Activated T-helper 9 cell treated with anti-CD3 and anti-CD28 coated beads, Interleukin-2, amount 50 U/mL, for 16 hours (primary cell): ENCODE data around the gene OR6Q1.
"Not testable (repeated sequence)": the region's sequence is repeated elsewhere in the genome, so short reads cannot be mapped to it uniquely, and the experiment has no call there.

ENCODE experiments used
- DNase-seq: peaks from one replicate; pipeline ENCODE4 v3.0.0-alpha.2; 2020; ENCODE audit warnings: low read depth

Gene OR6Q1, protein sequence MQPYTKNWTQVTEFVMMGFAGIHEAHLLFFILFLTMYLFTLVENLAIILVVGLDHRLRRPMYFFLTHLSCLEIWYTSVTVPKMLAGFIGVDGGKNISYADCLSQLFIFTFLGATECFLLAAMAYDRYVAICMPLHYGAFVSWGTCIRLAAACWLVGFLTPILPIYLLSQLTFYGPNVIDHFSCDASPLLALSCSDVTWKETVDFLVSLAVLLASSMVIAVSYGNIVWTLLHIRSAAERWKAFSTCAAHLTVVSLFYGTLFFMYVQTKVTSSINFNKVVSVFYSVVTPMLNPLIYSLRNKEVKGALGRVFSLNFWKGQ

DNA sequence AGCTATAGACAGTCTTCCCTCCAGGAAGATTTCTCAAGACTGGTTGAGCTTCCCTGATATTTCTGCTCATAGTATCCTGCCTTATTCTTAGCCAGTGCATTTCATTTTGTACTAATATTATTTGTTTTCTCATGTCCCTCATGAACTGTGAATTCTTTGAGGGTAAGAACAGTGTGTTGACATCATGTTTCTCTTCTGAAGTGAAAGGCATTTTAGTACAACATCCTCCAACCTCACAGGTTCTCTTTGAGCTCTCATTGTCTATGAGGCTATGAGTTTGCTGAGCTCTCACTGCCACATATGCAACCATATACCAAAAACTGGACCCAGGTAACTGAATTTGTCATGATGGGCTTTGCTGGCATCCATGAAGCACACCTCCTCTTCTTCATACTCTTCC, at the start of gene OR6Q1:
TSS of gene OR6Q1 (plus strand) at position 301 of the 400 bp plus-strand sequence. CDS start at position 301, 0 bp downstream.
- no peak for DNase-seq

DNA sequence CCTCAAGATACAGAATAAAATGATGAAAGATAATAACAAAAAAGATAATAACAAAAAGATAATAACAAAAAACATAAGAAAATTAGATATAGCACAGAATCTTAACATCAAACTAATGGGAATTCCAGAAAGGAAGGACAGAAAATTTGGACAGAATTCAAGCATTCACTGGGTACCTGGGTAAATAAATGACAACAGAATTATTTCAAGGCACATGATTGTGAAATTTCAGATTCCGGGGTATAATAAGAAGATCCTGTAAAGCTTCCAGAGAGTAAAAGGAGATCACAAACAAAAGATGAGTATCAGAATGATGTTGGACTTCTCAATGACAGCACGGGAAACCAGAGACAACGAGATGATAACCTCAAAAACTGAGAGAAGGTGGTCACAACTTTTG, 49.2 kb upstream of the OR6Q1 start:
- DNase-seq: no peak

DNA sequence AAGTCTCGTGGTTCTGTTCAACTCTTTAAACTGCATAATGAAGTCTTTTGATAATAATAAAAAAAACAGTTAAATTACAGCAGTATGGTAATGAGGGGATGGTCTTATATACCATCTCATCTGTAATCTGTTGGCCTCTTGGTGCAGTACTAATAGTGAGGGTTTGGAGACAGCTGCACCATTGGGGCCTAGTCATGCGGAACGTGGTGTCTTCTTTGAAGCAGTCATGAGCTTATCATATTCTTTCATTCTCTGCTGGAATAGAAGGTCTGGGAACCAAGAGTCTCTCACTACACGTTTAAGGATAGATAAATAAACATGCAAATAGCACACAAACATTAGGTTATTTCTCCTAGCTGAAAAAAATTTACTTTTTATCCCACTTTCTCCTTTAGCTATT, 48.0 kb upstream of the OR6Q1 start:
- DNase-seq: no peak

DNA sequence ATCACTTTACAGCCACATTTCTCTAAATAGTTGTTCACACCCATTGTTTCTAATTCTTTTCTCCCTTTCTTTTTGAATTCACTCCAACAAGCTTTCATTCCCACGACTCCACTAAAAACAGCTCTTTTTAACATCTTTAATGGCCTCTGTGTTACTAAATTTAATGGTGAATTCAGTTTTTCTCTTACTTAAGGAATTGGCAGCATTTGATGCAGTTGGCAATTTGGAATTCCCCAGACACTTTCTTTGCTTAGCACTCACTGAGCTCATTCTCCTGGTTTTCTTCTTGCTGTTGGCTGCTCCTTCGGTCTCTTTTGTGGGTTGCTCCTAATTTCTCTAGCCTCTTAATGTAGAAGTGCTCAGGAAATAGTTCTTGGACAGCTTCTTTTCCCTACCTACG, 47.6 kb upstream of the OR6Q1 start:
- no peak for DNase-seq

DNA sequence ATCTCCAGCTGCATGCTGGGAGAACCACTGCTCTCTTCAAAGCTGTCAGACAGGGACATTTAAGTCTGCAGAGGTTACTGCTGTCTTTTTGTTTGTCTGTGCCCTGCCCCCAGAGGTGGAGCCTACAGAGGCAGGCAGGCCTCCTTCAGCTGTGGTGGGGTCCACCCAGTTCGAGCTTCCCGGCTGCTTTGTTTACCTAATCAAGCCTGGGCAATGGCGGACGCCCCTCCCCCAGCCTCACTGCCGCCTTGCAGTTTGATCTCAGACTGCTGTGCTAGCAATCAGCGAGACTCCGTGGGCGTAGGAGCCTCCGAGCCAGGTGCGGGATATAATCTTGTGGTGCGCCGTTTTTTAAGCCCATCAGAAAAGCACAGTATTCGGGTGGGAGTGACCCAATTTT, 31.2 kb upstream of the OR6Q1 start:
- not testable (repeated sequence) for DNase-seq

DNA sequence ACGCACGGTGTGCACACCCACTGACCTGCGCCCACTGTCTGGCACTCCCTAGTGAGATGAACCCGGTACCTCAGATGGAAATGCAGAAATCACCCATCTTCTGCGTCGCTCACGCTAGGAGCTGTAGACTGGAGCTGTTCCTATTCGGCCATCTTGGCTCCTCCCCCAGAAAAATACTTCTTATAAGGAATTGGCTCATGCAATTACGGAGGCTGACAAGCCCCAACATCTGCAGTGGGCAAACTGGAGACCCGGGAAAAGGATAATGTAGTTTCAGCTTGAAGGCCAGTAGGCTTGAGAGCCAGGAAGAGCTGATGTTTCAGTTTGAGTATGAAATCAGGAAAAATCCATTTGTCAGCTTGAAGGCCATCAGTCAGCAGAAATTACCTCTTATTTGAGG, 30.7 kb upstream of the OR6Q1 start:
- not testable (repeated sequence) for DNase-seq

DNA sequence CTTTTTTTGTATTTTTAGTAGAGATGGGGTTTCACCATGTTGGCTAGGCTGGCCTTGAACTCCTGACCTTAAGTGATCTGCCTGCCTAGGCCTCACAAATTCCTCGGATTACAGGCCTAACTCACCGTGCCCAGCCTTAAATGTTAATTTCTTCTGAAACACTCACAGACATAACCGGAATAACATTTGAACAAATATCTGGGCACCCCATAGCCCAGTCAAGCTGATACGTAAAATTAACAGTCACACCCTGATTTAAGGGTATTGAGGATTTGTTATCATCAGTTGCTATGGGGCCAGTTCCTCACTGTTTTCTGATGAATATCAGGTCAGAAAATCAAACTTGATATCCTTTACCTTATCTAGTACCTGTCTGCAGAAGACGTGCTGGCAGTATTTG, 30.1 kb upstream of the OR6Q1 start:
- DNase-seq: no peak

DNA sequence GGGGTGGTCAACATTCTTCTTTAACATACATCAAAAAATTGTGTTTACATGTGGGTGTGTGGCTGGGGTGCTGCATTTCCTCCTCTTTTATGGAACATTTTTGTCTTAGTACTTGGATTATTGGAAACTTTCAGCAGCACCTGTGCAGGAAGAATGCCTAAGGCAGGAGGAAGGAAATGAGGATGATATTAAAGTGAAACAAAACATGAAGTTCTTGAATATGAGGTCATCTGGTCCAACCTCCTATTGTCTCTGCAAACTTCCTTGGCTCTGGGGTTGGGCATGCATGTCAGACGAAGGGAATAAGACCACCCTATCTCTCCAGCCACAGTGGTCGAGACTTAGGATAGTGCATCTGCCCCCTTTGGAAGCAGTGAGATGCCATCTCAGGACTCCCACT, 27.7 kb upstream of the OR6Q1 start:
- no peak for DNase-seq

DNA sequence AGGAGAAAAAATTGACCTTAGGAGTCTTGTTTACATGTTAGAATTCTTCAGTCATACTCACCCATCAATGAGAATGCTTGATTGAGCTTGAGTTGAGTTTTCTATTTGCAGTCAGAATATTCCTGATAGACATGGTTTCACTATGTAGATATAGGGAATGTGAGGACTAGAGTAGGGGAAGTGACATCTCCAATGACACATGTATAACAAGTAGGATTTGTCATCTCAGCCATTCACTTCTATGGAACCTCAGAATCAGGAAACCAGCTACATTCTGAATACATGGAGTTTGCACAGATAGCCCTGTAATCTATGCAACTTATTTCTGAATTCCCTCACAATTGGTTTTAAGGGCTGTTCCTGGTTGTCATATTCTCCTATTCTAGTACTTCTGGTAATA, 27.2 kb upstream of the OR6Q1 start:
- DNase-seq: no peak

DNA sequence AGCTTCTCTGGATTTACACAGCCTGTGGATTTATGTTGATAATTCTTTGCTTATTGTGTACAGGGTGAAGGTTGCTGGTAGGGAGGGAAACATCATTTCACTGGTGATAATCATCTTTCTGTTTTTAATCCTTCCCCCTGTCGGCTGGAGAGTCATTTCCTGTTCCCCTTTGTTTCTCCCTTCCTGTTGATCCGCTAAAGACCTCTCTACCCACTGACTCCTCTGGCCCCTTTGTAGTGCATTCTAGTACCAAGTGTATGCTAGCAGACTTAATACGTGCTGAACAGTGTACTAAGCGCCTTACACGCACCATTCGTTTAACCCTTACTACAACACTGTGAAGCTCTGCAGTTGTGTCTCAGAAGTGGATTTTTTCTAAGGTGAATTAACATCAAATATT, 26.1 kb upstream of the OR6Q1 start:
- DNase-seq: no peak

DNA sequence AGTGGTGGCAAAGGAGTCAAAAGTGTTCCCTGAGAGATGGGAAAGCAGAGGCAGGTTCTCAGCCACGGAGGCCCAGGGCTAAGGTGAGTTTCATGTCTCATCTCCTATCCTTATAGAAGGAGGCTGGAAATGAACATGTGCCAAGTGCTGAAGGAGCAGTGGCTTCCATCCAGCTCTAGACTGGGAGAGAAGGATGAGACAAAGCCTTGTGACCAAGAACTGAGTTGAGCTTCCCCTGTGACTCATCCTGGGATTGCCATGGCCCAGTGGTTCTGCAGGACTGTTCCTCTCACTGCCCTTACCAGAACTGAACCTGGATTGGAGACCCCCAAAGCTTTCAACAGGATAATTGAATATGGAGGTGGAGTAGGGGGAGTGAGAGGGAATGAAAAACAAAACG, 23.8 kb upstream of the OR6Q1 start:
- DNase-seq: no peak

DNA sequence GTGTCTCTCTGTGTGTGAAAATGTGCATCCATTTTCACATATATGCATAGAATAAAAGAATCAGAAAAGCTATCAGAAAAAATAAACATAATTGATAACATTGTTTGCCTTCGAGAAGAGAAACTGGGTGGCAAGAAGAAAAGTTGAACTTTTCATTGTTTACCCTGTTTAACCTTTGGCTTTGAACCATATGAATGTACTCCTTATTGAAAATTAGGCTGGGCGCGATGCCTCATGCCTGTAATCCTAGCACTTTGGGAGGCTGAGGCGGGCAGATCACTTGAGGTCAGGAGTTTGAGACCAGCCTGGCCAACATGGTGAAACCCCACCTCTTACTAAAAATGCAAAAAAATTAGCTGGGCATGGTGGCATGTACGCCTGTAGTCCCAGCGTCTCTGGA, 19.0 kb upstream of the OR6Q1 start:
- no peak for DNase-seq

DNA sequence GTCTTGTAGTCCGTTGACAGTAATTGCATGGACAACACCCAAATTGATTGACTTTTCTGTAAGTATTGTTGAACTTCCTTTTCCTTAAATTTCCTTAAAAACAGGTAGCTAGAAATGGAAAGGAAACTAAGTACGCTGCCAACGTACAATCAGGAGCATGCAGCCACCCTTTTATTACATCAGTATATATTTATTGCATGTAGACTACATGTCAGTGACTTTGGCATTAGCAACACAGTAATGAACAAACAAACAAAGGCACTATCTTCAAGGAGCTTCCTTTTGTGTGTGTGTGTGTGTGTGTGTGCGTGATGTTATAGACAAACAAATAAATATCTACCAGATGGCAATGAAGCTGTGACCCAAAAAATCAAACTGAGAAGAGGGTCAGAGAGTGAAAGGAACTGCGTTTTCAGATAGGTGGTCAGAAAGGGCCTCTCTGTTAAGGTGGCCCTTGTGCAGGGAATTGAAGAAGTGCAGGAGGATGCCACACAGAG, 7.3 kb upstream of the OR6Q1 start, which contains the start of gene OR9Q1:
TSS of gene OR9Q1 (plus strand) at position 447 of the 497 bp plus-strand sequence. CDS start 155,564 bp downstream, outside the sequence.
- DNase-seq: no peak

DNA sequence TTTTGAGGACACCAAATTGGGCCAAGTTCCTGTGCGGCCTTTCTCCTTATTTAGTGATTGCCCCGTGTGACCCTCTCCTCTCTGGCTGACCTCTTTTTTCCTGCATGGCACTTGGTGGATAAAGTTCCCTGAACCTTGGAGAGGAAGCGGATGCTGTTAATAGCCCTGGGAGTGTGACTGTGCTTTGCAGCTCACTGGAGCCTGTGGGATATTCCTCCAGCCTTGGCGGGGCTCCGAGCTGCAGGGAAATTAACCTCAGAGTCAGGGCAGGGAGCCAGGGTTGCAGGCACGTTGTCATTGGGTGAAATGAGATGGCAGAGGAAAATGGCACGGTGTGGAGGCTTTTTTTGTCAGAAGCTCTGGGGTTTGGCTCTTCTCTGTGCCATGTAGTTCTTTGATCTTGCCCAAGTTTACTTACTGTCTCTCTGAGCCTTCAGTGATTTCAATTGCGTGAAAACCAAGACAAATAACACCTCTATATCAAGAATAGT, 6.1 kb upstream of the OR6Q1 start:
- DNase-seq: no peak

DNA sequence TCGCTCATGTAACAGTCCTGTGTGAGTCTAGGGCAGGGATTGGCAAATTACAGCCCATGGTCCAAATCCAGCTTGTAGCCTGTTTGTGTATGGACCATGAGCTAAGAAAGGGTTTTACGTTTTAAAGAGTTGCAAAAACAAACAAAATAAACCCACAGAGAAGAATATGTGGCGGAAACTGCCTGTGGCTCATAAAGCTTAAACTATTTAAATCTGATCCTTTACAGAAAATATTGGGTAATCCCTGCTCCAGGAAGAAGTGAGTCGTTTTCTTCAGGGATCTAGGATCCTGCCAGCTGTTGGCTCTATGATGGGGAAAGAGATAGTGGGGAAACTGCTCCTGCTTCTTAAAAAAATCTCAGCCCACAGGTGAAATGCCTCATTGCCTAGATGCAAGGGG, 3.4 kb upstream of the OR6Q1 start:
- no peak for DNase-seq

DNA sequence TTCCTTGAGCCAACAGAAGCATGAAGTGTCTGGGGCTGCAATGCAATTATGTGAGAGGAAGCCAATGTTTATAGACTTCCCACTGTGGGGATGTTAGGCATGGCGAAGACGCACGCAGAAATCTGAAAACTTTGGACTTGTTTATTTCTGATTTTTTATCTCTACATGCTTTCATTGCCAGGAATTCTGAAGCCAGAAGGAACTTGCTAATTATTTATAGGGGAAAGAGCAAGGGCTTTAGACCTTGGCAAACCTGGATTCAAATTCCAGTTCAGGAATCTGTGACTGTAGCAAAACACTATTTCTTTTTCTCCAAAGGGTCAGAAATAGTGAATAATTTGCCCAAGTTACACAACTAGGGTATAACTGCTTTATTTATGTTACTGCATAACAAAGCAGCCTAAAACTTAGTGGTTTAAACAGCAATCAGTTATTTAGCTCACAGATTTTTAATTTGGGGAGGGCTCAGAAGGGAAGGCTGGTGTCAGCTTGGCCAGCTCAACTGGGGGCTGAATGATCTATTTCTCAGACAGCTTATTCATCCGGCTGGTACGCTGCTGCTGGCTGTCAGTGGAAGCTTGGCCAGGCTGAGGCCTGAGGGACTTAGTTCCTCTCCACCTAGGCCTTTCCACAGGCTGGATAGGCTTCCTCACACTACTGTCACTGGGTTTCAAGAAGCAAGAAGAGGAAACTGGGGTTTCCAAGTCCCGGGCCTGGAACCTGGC, 1.9 kb upstream of the OR6Q1 start:
- DNase-seq: no peak

DNA sequence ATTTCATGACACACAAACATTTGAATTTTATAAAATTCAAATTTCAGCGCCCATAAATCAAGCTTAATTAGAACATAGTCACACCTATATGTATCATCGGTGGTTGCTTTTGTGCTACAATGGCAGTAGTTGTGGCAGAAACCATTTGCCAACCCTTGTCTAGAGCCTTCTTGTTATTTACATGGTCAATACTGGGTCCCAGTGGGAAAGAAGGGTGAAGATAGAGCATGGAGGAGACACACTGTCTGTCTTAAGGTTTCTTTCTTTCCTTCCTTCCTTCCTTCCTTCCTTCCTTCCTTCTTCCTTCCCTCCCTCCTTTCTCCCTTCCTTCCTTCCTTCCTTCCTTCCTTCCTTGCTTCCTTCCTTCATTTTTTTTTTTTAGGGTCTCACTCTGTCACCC, 3.7 kb downstream of the OR6Q1 start:
- DNase-seq: no peak

DNA sequence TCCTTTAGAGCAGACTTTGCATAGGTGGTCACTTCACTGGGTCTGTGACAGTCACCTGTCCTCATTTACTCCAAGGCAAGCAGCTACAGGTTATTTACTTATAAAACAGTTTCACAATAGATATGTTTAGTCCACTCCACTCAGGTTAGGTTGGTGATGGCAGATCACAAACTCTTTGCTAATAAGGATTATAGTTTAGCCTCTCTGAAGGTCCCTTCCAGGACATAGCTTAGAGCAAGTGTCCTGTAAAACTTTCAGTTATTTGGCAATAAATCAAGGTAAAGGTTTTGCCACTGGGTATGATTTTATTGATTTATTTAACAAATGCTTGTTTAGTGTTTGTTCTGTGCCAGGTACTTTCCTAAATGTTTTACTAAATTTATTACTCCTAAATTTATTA, 8.8 kb downstream of the OR6Q1 start:
- no peak for DNase-seq

DNA sequence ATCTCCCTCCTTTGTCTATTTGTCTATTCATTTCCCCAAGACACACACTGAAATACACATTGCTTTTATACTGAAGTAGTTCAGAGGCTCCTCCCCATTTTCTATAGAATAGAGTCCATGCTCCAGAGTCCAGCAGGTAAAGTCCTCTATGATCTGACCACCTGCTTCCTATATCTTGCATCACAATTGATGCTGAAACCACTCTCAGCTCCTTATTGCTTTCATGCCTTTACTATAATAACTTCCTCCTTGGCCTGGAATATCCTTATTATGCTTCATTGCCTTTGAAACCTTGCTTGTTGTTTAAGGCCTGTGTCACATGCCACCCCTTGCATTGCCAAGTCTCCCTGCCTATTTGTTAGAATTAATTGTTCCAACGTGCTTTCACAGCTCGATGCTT, 12.6 kb downstream of the OR6Q1 start:
- no peak for DNase-seq

DNA sequence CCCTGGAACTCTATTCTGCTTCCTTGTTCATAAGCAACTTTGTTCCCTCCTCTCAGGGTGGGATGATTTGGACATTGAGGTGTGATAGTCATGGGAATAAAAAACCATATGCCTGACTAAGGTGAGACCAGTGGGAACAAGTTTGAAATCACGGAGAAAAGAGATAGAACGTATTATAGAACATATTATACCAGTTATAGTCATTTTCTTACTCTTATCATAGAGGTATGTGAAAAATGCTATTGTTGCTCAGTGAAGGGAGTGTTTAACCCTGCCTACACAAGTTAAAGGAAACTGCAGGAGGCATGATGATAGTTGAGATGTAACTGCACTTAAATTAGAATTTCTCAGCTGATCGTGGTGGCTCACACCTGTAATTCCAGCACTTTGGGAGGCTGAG, 15.5 kb downstream of the OR6Q1 start:
- no peak for DNase-seq

DNA sequence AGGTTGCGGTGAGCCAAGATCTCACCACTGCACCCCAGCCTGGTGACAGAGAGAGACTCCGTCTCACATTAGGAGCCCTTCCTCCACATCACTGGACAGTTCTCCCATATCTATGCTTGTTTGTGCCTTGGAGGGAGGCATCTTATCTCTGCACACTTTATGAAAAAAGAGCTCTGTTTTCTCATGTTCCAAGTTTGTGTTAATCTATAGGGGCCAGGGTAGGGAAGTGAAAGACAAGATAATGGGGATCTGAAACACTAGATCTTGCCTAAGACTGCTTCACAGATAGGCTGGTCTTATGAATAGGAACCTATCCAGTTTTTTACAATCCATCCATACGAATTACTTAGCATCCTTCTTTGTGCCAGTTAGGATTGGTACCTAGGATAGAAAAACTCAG, 17.1 kb downstream of the OR6Q1 start:
- no peak for DNase-seq

DNA sequence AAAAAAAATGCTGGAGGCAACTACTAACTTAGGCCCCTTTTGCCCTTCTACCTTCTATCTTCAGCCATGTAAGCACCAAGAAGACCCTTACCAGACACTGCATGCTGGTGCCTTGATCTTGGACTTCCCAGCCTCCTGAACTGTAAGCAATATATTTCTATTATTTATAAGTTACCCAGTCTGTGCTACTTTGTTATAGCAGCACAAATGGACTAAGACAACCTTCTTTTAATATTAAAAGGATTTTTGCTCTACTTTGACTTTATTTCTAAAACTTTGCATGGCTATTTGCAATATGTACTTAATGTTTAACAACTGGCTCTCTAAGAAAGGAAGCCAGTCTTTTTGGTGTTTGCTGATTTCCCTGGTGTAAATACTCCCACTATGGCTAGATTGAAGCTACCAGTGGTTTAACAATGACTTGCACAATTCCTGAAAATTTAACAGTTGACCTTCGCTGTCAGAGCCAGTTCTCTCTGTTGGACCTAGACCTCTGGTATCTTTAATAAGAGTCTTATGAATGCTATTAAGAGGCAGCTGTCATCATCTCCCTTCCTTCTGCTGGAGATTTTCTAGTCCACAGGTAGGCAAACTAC, 25.2 kb downstream of the OR6Q1 start:
- no peak for DNase-seq

DNA sequence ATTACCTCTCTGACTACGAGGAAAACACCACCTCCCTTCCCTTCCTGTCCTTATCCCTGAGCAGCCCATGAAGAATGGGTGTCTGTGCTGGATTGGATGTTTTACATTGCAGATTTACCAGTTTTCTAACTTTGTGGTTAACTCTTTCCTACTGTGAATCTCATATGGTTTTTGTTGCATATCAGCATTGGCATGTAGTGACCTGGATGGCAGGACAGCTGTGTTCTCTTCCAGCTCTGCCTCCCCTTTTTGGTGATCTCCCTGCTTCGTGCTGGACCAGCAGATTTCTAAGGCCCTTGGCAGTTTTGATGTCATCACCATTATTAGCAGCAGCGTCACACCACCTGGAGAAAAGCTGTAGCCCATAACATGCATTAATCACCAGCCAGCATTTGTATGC, 26.7 kb downstream of the OR6Q1 start:
- no peak for DNase-seq
